ENCODE data around the gene ARHGEF16. TPM values are rescaled to one million over a fixed set of nuclear protein-coding genes. Genes with fewer than 3 reads are reported as not detected.

ARHGEF16 gene
- total RNA-seq, 1 experiment from 2014 or later = 17.2 TPM

DNA sequence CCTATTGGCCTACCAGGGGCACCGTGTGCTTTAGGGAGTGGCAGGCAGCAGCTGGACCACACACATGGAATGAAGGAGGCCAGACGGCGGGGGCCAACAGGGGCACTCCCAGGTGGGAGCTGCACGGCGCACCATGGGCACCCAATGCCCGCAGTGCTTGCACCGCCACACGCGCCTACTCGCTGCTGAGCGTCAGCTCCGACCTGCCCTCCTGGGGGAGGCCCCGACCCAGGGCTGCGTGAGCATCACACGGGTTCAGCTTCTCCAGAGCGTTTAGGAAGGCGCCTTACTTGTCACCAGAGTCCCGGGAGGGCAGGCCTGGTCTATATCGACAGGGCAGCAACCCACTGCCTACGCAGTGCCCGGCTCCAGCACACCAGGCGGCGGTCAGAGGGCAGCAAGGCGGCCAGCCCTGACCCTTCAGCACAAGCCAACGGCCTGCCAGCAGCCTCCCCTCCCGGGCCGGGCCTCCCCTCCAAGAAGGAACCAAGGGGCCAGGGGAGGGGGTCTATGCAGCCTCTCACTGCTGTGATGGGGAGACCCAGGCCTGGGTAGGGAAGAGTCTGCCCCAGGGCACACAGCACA is 64.9 kb downstream of the ARHGEF16 start (continued):
- no peak for TF ChIP-seq NR2C2 (CRISPR knock-in tag; IDR thresholded peaks at IDR 0.05)
- TF ChIP-seq CTCF (IDR thresholded peaks at IDR 0.05) = no peak

GRCh38 chr1:3520419-3521378 is 66.2 kb downstream of the ARHGEF16 start:
- H3K4me3 Mint-ChIP-seq = no peak overlapping the region
- TF ChIP-seq ZNF263 (CRISPR knock-in tag; IDR thresholded peaks at IDR 0.05; ENCODE audit: low read depth) (no peak), AR (CRISPR knock-in tag; IDR thresholded peaks at IDR 0.05) (no peak), FOXK1 (CRISPR knock-in tag; IDR thresholded peaks at IDR 0.05) (no peak)
- H3K27me3 Mint-ChIP-seq (ENCODE audit: low read depth) = no peaks in the 10 kb centered on the region
- ATAC-seq = no peak
- no peaks in the 10 kb centered on the region for H3K36me3 Mint-ChIP-seq
- no peak overlapping the region for H3K27ac Mint-ChIP-seq
- no peak for DNase-seq (ENCODE audit: low spot score)
- ChIA-PET CTCF (interaction anchor here (0.8 to 1.1 kb wide), 2 partner anchors 30 kb away, joined by 4 read pairs; no protein-coding TSS in a partner anchor), POLR2A (no interaction called here)
- H3K9me3 Mint-ChIP-seq = no peaks in the 10 kb centered on the region
- no peaks in the 10 kb centered on the region for H3K4me1 Mint-ChIP-seq

DNA sequence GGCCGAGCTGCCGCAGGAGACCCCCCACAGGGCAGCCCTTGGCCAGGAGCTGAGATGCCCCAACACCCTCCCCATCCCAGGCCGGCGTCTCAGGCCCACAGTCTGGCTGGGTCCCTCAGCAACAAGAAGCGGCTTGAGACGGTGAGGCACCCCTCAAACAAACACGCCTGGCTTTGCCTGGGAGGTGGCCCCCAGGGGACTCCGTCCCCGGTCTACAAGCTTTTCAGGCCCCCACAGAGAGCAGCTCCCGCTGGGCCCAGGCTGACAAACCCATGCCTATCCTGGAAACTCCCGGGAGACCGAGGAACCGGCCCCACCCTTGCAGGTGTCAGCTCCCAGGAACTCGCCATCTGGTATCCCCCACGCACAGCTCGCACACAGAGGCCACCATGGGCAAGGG is 67.0 kb downstream of the ARHGEF16 start:
- Mint-ChIP-seq H3K36me3 (no peaks in the 10 kb centered on the region), H3K27ac (no peak overlapping the region), H3K9me3 (no peaks in the 10 kb centered on the region), H3K4me1 (no peaks in the 10 kb centered on the region), H3K4me3 (no peak overlapping the region), H3K27me3 (ENCODE audit: low read depth) (no peaks in the 10 kb centered on the region)
- CTCF ChIA-PET = interaction anchor here (0.8 kb wide), 1 partner anchor 30 kb away, joined by 4 read pairs; no protein-coding TSS in a partner anchor
- DNase-seq (ENCODE audit: low spot score) (no peak), ATAC-seq (no peak)
- POLR2A ChIA-PET = no interaction called here
- TF ChIP-seq GABPB1 (CRISPR knock-in tag; IDR thresholded peaks at IDR 0.05) (no peak), NFE2L1 (CRISPR knock-in tag; IDR thresholded peaks at IDR 0.05) (no peak)

GRCh38 chr1:3522112-3522511 is 67.6 kb downstream of the ARHGEF16 start:
- H3K27ac Mint-ChIP-seq = no peak overlapping the region
- H3K36me3 Mint-ChIP-seq = no peaks in the 10 kb centered on the region
- H3K4me3 Mint-ChIP-seq = no peak overlapping the region
- no peaks in the 10 kb centered on the region for H3K9me3 Mint-ChIP-seq
- no peaks in the 10 kb centered on the region for H3K27me3 Mint-ChIP-seq (ENCODE audit: low read depth)
- ChIA-PET POLR2A (no interaction called here), CTCF (no interaction called here)
- no peak for DNase-seq (ENCODE audit: low spot score)
- TF ChIP-seq ATF1 (CRISPR knock-in tag; IDR thresholded peaks at IDR 0.05) = no peak
- no peak for TF ChIP-seq PRDM15 (CRISPR knock-in tag; IDR thresholded peaks at IDR 0.05)
- TF ChIP-seq, protein P1, sequence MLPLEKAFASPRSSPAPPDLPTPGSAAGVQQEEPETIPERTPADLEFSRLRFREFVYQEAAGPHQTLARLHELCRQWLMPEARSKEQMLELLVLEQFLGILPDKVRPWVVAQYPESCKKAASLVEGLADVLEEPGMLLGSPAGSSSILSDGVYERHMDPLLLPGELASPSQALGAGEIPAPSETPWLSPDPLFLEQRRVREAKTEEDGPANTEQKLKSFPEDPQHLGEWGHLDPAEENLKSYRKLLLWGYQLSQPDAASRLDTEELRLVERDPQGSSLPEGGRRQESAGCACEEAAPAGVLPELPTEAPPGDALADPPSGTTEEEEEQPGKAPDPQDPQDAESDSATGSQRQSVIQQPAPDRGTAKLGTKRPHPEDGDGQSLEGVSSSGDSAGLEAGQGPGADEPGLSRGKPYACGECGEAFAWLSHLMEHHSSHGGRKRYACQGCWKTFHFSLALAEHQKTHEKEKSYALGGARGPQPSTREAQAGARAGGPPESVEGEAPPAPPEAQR (CRISPR knock-in tag; IDR thresholded peaks at IDR 0.05) = no peak
- TF ChIP-seq, protein P2, sequence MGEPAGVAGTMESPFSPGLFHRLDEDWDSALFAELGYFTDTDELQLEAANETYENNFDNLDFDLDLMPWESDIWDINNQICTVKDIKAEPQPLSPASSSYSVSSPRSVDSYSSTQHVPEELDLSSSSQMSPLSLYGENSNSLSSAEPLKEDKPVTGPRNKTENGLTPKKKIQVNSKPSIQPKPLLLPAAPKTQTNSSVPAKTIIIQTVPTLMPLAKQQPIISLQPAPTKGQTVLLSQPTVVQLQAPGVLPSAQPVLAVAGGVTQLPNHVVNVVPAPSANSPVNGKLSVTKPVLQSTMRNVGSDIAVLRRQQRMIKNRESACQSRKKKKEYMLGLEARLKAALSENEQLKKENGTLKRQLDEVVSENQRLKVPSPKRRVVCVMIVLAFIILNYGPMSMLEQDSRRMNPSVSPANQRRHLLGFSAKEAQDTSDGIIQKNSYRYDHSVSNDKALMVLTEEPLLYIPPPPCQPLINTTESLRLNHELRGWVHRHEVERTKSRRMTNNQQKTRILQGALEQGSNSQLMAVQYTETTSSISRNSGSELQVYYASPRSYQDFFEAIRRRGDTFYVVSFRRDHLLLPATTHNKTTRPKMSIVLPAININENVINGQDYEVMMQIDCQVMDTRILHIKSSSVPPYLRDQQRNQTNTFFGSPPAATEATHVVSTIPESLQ (CRISPR knock-in tag; IDR thresholded peaks at IDR 0.05) = no peak
- no peak for TF ChIP-seq CREB1 (CRISPR knock-in tag; IDR thresholded peaks at IDR 0.05)
- ATAC-seq = no peak
- H3K4me1 Mint-ChIP-seq = no peaks in the 10 kb centered on the region

Data from WTC11 (cell line).